Left renal pelvis (tissue), 4 donors: ENCODE results near the gene GRK2. TPM values are rescaled to one million over a fixed set of nuclear protein-coding genes. Genes with fewer than 3 reads are reported as not detected.
"Not testable (repeated sequence)": the region's sequence is repeated elsewhere in the genome, so short reads cannot be mapped to it uniquely, and the experiment has no call there.

Source experiments
- DNase-seq, 4 donors: peaks; one replicate each; pipeline ENCODE4 v3.0.0-alpha.2; 2013; ENCODE audit warnings: low read depth in 4 of 4, low spot score in 3 of 4
- polyA plus RNA-seq, 4 donors: library from polyadenylated mRNA; unstranded; fragments of 120-200 nt; gene quantifications; one replicate each; pipeline ENCODE4 v1.2.1, GENCODE V29; 2013; ENCODE audit not compliant: insufficient read length in 4 of 4

Gene GRK2
- polyA plus RNA-seq, 4 donors = 43.3 to 66.4 (median 47.0) TPM

GRCh38 chr11:67253872-67254624, 12.2 kb upstream of the GRK2 start:
- no peak for DNase-seq

- DNase-seq = no peak
These were observed 11.5 kb upstream of the GRK2 start for GRCh38 chr11:67254798-67255197.

- DNase-seq = no peak
These were observed 10.9 kb upstream of the GRK2 start for GRCh38 chr11:67255353-67255752.

GRCh38 chr11:67255864-67256263, 10.4 kb upstream of the GRK2 start:
- DNase-seq = no peak

DNA sequence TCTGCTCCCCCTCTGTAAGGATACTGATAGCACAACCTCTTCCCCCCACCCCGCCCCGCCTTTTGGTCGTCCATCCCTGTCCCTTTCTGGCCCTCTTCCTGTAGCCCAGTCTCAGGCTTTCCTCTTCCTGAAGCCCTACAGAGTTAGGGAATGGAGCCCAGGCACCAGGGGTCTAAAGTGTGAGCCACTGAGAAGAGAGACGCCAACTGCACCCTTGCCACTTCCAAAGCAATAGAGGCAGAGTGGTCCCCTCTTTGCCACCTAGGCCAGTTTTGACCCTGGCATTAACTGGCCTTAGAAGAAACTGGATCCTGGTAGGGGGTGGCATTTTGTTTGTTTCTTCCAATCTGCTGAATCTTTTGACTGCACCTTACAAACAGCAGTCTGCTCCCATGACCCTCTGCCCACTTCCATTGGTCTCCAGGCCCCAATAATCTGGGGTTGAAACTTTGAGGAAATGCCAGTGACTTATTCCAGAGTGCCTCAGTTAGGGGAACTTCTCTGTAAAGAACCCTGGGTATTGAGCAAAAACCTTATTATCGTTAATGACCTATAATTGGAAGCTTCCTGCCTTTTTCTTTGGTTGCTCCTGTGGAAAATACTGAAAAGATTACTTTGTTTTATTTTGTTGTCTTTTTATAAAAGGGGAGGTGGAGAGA, 9.7 kb upstream of the GRK2 start:
- no peak for DNase-seq

GRCh38 chr11:67260406-67260805, 5.9 kb upstream of the GRK2 start:
- no peak for DNase-seq

- not testable (repeated sequence) for DNase-seq
These were observed 5.2 kb upstream of the GRK2 start for GRCh38 chr11:67260885-67261639.

DNA sequence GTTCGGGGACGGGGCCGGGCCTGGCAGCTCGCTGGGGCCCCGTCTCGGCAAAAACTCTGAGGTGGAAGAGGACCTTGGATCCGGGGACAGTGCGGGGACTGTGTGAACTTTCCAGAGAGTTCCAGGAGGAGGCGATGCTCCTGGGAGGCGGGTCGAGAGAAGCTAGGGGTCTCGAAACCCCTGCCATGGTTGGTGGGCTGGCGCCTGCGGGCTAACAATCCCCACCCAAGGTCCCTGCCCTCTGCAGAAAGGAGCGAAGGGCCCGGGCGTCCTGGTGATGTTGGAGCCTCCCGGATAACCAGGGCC, 4.7 kb upstream of the GRK2 start:
- DNase-seq = no peak

DNA sequence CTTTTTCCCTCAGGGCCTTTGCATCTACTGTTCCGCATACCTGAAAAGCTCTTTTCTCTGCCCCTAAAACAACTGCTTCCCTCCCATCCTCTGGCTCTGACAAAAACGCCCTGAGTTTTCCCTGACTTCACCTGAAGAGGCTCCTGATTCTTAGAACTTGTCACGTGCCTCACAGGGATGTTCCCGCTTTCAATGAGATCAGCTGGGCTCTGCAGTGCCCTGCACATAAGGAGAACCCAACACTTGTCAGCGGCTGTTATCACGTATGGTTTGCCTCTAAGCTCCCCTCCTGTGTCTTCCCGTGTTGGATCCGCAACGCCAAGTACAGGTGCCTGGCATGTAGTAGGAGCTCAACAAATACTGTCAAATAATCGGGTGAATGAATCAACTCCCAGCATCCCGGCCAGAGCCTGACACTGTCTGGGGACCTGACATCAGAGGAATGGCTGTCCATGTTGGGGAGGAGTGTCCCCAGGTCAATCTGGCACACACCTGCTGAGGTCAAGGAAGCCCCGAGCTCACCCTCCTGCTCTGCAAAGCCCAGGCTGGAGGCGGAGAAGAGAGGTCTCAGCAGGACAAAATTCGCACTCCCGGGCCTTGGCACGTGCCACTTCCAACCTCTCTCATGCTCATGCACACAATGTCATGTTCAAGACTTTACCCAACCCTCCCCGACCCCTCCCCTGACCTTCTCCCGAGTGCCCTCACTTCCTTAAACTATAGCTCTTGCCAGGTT, 4.2 kb upstream of the GRK2 start:
- DNase-seq = no peak

DNA sequence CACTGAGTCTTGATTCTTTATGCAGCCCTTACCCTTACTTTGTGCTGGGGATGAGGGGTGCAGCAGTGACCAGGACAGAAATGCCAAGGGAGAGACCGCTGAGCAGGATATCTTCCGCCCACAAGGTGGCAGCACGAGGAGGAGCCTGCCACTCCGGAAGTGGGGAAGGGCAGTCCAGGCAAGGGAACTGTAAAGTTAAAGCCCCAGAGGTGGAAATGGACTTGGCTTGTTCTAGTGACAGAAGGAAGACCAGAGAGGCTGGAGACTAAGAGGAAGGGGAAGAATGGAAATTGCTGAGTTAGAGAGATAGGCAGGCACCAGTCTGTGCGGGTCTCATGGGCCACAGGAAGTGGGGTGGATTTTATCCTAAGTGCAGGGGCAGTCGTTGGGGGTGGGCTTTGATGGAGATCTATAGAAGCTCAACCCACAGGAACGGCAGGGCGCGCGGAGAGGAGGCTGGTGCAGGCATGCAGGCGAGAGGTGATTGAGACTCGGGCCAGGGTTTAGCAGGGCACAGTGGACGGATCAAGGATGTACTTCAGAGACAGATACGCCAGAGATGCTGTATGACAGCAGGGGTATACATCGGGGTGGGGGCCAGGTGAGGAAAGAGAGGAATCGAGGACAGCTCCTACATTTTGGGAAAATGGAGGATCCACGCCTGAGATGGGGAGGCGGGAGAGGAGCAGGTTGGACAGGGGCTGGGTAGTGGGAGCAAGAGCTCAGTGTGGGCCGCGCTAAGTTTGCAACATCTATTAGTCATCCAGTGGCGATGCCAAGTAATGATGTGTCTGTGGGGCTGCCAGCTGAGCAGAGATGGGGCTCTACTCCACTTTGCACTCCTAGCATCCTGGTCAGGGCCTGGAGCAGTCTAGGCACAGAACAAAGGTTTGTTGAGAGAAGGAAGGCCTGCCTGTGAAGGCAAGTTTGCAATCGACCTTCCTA, 3.3 kb upstream of the GRK2 start:
- DNase-seq = no peak

- no peak for DNase-seq
These were observed 2.0 kb upstream of the GRK2 start for GRCh38 chr11:67264260-67264659.

- DNase-seq = no peak
These were observed 1.2 kb upstream of the GRK2 start for GRCh38 chr11:67264877-67265632.

GRCh38 chr11:67265633-67266448, 432 bp upstream of the GRK2 start:
- no peak for DNase-seq

GRCh38 chr11:67267188-67268080, 1.2 kb downstream of the GRK2 start:
- no peak for DNase-seq

DNA sequence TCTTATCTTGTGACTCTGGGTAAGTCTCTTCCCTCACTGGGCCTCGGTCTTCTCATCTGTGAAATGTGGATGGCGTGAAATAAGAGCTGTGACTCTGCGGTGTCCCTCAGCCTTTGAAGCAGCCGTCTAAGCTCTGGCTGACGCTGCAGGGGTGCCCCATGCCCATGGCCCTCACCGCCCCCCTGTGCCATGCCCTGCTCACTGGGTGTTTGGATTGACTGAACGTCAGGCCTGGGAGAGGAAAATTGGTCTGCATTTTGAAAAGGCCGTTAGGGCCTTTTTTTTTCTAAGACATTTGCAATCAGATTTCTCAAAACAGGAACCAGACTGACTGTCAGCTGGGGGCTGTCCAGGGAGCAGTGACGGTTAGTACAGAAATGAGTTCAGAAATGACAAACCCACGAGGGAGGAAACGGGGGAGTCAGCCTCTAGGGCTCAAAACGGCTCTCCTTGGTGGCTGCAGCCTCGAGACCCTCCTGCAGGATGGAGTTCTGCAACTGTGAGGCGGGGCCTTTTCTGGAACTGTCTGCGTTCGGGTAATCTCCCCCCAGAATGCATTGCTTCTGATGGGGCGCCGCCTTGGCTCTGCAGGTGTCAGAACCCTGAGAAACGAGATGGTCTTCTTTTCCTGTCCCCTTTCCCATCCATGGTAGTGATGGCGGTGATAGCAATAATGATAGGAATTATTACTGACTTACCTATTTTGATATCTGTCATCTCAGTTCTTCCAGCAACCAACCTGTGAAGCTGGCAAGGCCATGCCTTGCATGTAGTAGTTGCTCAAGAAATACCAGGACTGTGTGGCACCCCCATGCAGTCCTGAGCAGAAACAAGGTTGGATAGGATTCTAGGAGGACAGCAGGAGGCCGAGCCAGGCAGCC, 2.0 kb downstream of the GRK2 start:
- no peak for DNase-seq

DNA sequence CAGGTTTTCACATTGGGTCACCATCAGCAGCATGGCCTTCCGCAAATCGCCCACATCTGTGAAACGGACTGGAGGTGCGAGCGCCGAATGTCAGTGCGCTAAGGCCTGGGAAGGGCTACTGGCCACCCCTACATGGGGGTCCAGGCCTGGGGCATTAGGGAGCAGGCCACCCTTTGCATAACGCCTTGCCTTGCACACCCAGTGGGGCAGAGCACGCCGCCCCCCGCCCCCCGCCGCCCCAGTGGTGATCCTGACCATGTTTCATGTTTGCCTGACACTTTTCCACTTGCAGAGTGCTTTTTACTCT, 2.6 kb downstream of the GRK2 start:
- DNase-seq = no peak
